AG09309 (cell line): Measurements from ENCODE around the gene NUBP1.

Experiments used
- DNase-seq: peaks from one replicate; pipeline ENCODE4 v3.0.0-alpha.2; 2010; ENCODE audit warnings: low read depth
- H3K4me3 ChIP-seq: 2 replicates; pipeline ENCODE4 v1.5.1; 2011; ENCODE audit warnings: mild to moderate bottlenecking, low read depth, low read length, moderate library complexity; ENCODE audit not compliant: control insufficient read depth
- CTCF ChIP-seq: IDR thresholded peaks from 2 replicates; pipeline ENCODE4 v1.5.1; 2011; ENCODE audit warnings: mild to moderate bottlenecking, low read depth, low read length, inconsistent platforms; ENCODE audit not compliant: insufficient read depth, control insufficient read depth; ENCODE audit errors: missing control alignments

NUBP1 gene

GRCh38 chr16:10728003-10728887 is 15.4 kb upstream of the NUBP1 start:
- TF ChIP-seq CTCF, result no peak
- H3K4me3 ChIP-seq, result no peak overlapping the region
- DNase-seq, result no peak

- peak; percentile 24 for DNase-seq
- no peak overlapping the region for H3K4me3 ChIP-seq
- peak; percentile 34 for TF ChIP-seq CTCF
Measured at GRCh38 chr16:10729104-10730048, 14.3 kb upstream of the NUBP1 start.

- no peak overlapping the region for H3K4me3 ChIP-seq
- TF ChIP-seq CTCF, result no peak
- no peak for DNase-seq
Measured at GRCh38 chr16:10731790-10732189, 11.9 kb upstream of the NUBP1 start.

- DNase-seq, result no peak
- TF ChIP-seq CTCF, result peak; percentile 87
- no peak overlapping the region for H3K4me3 ChIP-seq
Measured at GRCh38 chr16:10737068-10737625, 6.5 kb upstream of the NUBP1 start.

GRCh38 chr16:10738231-10739077 is 5.2 kb upstream of the NUBP1 start:
- peak; percentile 14 for DNase-seq
- no peak for TF ChIP-seq CTCF
- no peak overlapping the region for H3K4me3 ChIP-seq
